NCI-H1694 (cell line): ENCODE results near the gene DAP.
A peak's percentile ranks its signal among the peaks of the same experiment; 100 is the strongest.
"Not testable (repeated sequence)": the region's sequence is repeated elsewhere in the genome, so short reads cannot be mapped to it uniquely, and the experiment has no call there.

ENCODE experiments used
- DNase-seq: peaks from one replicate; lab custom pipeline; 2025; lab: John Stamatoyannopoulos, UW

The DAP gene

DNA sequence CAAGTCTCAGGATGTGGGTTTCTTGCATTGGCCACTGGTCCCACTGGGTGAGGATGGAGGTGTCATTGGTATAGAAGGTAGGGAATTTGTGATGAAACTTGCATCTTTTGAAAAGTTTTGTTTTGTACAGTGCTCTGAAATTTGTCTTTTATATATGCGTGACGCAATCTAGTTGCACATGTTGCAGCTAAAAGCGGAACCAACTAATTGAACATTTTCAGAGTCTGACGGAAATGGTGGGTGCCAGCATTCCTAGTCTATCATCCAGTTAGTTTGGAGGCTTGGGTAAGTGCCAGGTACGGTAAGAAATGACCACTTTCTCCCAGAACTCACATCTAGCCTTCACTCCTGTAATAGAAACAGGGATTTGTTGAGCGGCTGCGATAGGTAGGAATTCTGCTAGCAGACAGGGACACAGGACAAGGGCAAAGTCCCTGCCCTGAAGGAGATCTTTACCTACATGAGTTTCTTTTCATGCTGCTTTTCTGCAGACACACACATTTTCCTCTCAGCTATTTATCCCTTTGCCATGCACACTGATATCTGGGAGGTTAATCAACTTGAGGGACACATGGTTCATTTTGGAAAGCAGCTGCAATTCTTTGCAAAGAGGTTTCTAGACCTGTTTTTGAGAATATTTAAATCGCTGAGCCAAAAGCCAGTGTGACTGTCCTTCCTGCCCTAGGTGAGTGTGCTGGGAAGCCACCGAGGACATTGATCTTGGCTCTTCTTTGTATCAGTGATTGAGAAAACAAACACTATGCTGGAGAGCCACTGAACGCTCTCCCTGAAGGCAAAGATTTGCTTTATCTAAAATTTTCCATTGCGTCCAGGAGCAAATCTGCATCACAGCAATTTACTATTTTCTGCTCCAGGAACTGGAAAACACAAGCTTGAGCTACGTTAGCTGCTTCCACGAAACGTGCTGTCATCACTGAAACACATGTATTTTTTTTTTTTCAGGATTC, 89.7 kb downstream of the DAP start:
- no peak for DNase-seq

DNA sequence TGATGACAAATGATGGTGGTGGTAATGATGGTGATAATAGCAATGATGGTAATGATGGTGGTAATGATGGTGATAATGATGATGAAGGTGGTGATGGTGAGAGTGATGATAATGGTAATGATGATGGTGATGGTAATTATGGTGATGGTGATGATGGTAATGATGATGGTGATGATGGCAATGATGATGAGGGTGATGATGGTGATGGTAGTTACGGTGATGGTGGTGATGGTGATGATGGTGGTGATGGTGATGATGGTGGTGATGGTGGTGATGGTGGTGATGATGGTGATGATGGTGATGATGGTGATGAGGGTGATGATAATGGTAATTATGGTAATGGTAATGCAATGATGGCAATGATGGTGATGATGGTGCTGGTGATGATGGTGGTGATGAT, 91.1 kb downstream of the DAP start:
- DNase-seq: no peak

DNA sequence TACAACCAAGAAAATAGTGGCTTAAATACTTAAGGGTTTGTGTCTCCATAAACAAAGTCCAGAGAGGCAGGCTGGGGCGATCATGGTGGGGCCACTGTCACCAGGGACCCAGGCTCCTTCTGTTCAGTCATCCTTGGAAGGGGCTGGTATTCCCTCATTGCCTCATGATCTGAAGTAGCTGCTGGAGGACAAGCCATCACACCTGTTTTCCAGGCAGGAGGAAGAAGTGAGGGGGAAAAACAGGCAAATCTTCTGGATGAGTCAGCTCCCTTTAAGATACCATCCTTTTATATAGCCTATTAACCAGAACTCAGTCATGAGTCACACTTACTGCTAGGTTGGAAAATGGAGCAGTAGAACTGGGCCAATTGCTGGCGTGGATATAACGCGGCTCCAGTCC, 92.3 kb downstream of the DAP start:
- DNase-seq: no peak

DNA sequence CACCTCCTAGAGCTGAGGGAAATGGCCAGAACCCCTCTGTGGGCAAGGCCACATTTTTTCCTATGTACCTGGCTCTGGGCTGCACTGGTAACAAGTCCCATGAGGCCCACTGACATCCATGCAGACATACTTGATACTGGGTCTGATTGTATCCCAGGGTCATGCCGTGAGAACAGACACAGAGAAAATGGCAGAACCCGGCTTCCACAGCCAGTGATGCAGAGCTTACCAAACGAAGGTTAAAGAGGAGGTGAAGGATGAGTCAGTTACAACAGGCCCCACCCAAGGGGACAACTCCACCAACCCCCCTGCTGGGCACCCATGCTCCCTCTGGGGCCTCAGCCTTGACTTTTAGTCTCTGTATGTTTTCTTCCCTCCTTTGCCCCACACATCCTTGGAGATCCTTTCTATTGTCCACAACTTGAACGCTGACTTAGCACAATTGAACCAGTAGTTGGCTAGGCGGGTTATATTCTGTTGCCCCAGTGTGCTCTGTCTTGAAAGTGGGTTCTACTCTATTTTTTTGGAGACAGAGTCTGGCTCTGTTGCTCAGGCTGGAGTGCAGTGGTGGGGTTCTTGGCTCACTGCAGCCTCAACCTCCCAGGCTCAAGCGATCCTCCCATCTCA, 93.5 kb downstream of the DAP start:
- DNase-seq: no peak

DNA sequence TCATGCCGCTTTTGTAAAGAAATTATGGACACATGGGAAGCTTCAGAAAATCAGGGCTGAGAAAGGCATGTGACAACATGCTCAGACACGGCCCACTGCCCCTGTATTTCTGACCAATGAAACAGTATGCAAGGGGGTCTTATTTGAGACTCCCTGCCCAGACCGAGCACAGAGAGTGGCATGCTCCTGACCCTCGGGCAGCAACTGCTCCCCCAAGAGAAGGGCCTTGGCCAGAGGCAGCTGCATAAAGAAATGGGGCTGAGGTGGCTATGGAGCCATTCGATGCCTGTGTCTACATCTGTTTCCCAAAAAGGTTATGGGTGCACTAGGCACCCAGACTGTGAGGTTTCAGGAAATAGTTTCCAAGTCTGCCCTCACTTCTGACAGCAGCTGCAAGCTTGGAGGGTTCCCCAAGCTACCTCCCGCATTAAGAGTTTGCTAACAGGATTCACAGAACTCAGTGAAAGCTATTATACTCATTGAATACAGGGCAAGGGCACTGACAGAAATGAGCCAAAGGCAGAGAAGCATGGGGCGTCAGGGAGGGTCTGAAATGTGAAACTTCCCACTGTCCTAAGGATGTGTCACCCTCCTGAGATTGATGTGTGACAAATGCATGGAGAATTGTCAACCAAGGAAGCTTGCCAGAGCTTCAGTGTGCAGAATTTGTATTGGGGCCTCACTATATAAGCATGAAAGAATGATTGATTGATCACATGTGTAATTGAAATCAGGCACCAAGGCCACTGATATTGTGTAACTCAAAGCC, 94.3 kb downstream of the DAP start:
- no peak for DNase-seq

DNA sequence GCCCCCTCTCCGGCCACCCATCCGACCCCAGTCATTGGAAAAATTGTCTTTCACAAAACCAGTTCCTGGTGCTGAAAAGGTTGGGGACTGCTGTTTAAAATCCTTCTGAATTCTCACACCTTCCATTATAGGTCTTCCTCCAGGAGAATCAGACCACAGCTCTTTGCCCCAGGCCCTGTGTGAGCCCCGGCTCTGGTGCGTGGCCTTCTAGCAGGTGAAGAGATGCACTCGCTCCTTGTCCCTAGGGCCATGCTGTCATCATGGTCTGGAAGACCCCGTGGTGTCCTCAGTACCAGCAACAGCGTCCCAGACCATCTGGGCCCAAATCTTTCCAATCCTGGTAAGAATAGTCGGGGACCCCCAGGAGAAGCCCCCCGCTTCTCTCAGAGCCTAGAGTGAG, 95.2 kb downstream of the DAP start:
- no peak for DNase-seq

DNA sequence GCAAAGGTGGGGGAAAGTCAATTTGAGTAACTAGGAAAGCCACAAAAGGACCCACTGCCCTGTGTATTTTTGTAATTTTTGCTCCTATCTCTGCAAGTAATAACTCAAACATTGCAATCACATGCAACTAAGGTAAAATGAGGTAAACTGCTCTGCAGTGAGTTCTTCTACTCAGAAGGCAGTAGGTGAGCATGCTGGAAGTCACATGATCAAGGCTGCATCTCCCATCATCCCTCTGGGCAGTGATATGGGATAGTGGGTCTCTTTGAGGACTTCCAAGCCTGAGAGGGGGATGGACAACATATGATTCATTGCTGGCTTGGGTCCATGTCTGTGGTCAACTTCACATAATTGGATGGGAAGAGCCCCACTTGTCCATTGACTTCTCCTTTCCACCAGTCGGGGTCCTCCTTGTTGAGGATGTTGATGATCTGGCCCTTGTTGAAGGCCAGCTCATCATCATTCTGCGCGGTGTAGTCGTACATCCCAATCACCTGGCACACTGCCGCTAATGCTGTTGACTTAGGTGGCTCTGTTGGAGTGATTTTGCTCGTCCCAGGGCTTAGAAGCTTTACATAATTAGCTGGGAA, 96.8 kb downstream of the DAP start:
- not testable (repeated sequence) for DNase-seq

DNA sequence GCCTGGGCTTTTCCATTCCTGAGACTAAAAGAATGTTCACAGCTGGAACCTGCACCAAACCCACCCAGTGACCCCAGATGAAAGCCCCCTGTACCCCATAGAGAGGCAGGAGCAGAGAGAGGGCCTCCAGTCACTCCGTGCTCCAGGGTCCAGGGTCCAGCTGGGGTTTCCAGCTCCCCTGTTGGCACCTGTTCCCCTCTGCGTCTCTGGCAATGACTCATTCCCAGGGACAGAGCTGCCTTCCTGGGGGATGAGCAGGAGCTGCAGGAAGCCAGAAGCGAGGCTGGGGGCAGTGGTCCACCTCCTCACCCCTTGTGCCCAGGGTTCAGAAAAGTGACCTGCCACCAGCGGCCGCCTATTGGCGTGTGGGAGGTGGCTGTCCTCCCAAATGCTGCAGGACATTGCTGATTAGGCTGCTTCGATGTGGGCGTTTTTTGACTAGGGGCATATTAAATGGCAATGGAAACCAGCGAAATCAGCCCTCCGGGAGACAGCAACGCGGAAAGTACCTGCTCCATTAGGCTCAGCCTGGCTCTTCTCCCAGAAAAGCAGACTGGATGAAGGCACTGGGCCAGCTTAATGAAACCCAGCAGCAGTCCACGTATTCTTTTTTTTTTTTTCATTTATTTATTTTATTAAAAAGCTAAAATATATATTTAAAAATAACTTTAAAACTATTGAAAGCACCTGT, 97.4 kb downstream of the DAP start:
- DNase-seq: peak; percentile 88

DNA sequence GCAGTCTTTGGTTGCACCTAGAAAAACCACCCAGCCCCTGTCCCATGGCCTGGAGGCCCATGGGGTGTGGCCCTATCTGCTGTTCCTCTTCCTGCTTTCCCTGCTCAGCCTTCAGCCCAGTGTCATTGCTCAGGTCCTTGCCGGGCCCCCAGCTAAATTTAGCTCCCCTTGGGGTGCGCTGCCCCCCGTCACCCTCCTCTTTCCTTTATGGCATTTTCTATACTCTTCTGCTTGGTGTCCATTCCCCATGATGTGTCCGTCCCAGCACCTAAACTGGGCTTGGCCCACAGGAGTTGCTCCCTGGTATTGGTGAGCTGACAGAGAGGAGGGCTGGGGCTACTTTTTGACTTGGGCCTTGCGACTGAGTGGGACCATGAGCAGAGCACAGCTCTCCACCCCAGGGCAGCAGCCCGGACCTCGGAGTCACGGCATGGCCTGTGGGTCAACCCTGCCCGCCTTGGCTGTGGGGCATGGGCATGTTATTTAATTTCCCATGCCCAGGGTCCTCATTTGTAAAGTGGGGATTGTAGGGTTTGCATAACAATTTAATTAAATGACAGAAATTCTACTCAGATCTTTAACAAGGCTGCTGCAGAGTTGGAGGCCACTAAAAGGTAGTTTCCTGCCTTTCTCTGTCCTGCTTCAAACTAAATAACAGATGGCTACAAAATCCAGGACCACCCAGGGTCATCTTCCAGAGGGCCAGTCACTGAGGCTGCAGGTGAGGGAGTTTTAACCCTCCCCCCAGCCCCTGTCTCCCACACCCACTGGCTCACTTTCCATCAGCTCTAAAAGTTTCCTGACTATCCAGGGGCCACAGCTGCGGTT, 98.2 kb downstream of the DAP start:
- no peak for DNase-seq

DNA sequence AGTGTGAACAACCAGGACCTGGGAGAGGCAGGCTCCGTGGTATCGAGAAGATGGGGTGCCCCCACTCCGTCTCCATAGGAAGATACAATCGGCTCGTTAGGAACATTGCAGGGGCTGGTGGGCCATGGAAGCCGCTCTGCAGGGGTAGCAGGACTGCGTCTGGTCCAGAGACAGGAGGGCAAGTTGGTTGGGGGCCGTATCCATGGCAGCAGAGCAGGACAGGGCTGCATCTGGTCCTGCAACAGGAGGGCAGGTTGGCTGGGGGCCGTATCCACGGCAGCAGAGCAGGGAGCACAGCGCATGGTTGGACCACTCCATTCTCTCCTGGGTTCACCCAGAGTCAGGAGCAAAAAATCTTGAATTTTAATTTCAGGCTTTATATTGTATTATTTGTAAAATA, 99.0 kb downstream of the DAP start:
- DNase-seq: no peak

DNA sequence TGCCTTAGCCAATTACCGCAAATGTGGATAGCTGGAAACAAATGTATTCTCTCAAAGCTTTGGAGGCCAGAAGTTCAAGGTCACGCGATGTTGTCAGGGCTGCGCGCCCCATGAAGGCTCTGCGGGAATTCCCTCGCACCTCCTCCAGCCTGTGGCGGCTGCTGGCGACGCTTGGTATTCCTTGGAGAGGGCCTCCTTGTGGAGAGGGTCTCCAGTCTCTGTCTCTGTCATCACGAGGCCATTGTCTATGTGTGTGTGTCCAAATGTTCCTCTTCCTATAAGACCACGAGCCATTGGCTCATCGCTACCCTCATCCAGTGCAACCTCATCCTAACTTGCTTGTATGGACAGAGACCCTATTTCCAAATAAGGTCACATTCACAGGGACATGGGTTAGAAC, 99.6 kb downstream of the DAP start:
- no peak for DNase-seq

DNA sequence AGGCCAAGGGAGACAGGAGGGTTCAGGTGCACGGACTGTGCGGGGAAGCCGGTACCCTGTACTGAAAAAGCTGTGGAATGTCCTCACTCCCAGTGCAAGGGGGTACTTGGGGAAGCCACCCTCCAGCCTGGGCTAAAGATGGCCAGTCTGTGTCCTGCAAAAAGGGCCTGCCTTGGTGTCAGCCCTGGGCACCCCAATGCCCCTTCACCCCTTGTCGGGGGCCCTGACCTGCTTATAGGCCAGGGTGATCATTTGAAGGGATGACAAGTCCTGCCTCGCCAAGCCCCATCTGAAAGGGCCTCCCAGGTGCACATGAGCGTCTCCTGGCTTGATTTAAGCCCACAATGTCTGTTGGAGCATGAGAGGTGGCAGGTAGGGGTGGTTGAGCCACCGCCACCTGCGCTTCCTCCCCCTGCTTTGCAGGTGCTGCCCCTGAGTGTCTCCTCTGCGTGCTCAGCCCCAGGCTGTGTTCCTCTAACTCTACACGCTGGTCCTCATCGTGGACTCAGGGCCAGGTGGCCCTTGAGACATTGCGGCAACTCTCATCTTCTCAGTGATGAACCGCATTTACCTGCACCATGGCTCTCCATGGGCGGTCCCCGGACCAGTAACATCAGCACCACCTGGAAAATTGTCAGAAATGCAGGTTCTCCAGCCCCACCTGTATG, 100.2 kb downstream of the DAP start:
- no peak for DNase-seq

DNA sequence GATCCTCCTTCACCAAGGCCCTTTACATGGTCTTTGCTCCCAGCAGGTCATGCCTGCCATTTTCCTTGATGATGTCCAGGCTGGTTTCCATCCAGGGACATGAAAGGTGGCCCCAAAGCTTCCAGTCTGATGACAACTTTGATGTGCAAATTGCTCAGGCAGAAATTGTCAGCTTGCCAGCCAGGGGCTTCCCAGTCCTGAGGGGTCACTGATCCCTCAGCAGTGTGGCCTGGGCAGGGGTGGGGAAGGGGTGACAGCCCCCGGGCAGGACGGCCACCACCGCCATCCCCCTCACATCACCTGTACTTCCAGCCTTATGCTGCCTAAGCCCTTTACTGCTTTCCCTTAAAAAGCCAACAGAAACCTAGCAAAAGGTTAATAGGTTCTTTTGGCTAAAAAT, 100.9 kb downstream of the DAP start:
- DNase-seq: no peak

DNA sequence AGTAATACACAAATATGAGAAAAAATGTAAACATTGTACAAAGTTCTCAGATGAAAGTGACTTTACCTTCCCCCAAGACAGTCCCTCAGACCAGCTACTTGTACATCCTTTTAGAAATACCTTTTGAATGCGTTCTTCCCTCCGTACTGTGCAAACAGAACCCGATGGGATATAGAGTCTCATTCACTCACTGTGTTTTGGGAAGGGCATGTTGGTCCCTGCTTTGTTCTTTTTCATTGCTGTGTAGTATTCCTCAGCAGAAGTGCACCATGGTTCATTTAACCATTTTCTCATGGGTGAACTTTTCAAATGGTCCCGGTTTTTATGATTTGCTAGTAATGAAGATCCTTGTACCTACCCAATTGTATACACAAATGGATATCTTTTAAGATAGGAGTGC, 102.8 kb downstream of the DAP start:
- no peak for DNase-seq

DNA sequence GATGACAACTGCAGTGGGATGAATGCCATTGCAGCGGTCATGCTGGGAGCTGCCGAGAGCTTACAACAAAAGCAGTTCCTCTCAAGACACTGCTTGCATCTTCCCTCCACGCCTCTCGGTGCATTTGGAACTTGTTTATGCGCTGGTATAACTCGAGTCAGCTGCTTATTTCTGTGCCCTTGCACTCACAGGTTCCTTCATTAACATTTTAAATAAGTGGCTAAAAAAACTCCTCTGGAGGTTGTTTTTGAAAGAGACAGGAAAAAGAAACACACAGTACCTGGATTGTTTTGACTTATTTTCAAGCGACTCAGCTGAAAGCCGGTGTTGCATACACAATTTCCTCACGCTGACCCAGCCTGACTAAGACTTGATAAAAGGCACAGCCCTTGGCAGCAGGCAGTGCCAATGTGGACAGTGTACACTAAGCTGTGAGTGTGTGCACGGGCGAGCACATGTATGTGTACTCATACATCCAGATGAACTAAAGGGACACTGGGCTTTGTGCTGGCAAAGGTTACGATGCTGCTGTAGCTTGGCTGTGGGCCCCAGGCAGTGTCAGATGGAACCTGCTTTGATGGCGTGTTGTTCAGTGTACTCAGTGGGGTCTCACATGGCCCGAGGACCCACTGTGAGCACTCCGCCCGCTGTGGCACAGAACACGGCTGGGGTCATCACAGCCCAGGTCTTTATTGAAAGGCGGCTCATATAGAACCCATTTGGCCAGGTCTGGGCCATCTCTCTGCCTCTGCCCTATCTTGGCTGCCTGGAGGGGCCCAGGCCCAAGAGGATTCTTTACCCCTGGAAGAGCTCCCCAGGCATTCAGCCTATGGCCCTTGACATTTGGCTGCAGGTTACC, 104.8 kb downstream of the DAP start:
- DNase-seq: no peak

DNA sequence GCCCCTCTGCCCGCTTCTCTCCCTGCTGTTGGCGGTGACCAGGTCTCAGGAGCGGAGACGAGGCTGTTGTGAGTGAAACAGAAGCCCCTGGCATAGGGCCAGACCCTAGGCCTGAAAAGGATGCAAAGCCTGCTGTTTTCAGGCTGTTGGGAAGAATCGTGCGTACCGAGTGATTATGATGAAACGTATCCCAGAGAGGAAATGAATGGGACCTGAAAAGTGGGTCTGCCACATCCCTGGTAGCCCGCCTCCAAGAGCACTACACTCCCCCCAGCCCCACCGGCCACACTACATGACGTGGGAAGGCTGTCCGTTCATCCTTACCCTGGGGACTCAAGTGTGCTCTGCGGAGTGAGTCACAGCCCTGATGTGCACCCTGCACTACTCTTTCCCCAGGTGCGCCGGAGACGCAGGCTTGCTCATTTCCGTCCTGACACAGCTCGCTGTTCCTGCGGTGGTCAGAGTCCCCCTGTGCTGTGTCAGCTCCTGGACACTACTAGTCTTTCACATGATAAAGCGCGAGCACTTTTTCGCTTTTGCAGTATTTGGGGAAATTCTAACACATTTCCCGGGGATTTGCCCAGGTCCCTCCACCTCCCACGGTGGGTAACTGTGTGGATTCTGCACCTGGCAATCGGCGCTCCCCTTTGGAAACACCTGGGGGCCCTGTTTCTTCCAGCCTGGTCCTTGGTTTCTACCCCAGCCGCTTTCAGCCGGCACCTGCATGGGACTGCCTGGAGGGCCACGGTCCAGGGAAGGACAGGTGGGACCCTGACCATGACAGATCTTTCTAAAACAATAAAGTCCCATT, 105.7 kb downstream of the DAP start:
- DNase-seq: peak; percentile 72

DNA sequence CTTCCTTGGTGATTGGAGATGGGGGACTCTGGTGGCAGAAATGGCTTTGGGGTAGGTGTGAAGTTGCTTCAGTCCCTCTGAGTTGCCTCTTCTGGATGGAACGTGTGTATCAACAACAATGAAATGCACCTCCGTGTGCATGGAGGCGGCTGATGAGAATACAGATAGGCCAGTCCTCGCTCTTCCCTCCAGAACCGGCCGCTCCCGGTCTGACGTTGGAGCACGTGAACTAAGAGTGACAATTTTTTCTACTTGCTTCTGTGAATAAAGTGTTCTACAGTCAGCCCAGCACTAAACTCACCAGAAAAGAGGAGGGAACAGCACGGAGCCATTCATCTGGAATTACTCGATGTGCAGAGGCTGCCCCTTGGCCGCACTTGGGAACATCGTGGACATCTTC, 106.5 kb downstream of the DAP start:
- no peak for DNase-seq

DNA sequence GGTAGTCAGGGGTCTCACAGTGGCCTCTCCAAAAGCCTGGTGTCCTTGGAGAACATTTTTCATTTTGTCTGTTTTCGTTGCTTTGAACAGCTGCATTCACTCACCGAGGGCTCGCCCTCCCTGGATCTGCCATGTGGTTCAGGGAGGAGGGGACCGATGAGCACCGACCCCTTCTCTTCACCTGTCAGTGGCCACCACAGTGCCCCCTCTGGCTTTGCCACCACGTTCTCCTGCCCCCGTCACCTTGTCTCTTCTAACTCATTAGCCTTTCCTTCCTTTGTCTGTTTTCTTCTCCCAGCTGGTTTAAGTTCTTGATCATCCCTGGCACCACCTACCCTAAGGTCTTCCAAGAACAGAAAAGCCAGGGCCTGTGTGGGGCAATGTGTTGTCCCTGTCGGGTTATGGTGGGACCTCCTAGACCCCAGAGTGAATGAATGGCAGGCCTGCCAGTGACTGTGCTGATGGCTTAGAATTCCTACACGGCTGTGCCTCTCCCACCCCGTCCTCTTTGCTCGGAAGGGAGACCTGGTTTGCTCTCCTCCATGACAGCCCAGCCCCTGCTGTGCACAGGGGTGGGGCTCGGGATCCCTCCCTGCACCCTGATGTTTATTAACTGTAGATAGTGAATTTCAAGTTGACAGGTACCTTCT, 107.2 kb downstream of the DAP start:
- DNase-seq: no peak
